SU-DHL-6 (cell line): Measurements from ENCODE around the gene FIZ1.

ENCODE experiments used
- H2AFZ ChIP-seq: fragments of 200-600 bp; sonication (generic); 2 replicates; pipeline ENCODE4 v1.6.1; 2014; ENCODE audit warnings: low read depth, mild to moderate bottlenecking, moderate library complexity, mixed read lengths, antibody characterized with exemption, low read length; ENCODE audit not compliant: severe bottlenecking
- H3F3A ChIP-seq: fragments of 200-600 bp; shearing (Covaris generic); 2 replicates; pipeline ENCODE4 v1.6.0; 2016; ENCODE audit warnings: antibody characterized with exemption, mild to moderate bottlenecking; ENCODE audit not compliant: insufficient read depth
- H3K27ac ChIP-seq: fragments of 200-600 bp; sonication (generic); 2 replicates; pipeline ENCODE4 v1.5.1; 2016; ENCODE audit warnings: low read depth, mild to moderate bottlenecking, low read length, moderate library complexity, mixed read lengths
- H3K27me3 ChIP-seq: fragments of 200-600 bp; sonication (generic), shearing (Covaris generic); 2 replicates; pipeline ENCODE4 v1.6.0; 2014; ENCODE audit warnings: mild to moderate bottlenecking, low read length
- H3K36me3 ChIP-seq: fragments of 200-600 bp; sonication (generic); 2 replicates; pipeline ENCODE4 v1.6.1; 2014; ENCODE audit warnings: mild to moderate bottlenecking, low read length, mixed read lengths
- H3K4me2 ChIP-seq: fragments of 300-600, 200-600 bp; shearing (Covaris generic), sonication (generic); 2 replicates; pipeline ENCODE4 v1.6.0; 2014; ENCODE audit warnings: low read length, low read depth, mild to moderate bottlenecking; ENCODE audit not compliant: poor library complexity, severe bottlenecking
- H3K4me3 ChIP-seq: fragments of 200-600 bp; sonication (generic); 2 replicates; pipeline ENCODE4 v1.5.1; 2014; ENCODE audit warnings: antibody characterized with exemption, low read length, mild to moderate bottlenecking, mixed read lengths; ENCODE audit not compliant: insufficient read depth, poor library complexity, severe bottlenecking
- H3K79me2 ChIP-seq: fragments of 200-600 bp; sonication (generic); 2 replicates; pipeline ENCODE4 v1.6.1; 2014; ENCODE audit warnings: mild to moderate bottlenecking, low read length, moderate library complexity; ENCODE audit not compliant: insufficient read depth
- H3K9ac ChIP-seq: fragments of 200-600 bp; sonication (generic); 2 replicates; pipeline ENCODE4 v1.7.0; 2014; ENCODE audit warnings: mild to moderate bottlenecking, low read length
- H3K9me2 ChIP-seq: fragments of 200-600 bp; sonication (generic); replicated peaks from 2 replicates; pipeline ENCODE4 v1.6.1; 2014; ENCODE audit warnings: low read length; ENCODE audit not compliant: insufficient read depth
- H3K9me3 ChIP-seq: fragments of 200-600 bp; sonication (generic); 2 replicates; pipeline ENCODE4 v1.6.1; 2014; ENCODE audit warnings: low read length, mixed read lengths; ENCODE audit not compliant: insufficient read depth
- H4K20me1 ChIP-seq: fragments of 200-600 bp; sonication (generic); 2 replicates; pipeline ENCODE4 v1.6.1; 2014; ENCODE audit warnings: low read depth, mild to moderate bottlenecking, antibody characterized with exemption, low read length, moderate library complexity, mixed read lengths
- EZH2phosphoT487 ChIP-seq: fragments of 200-600 bp; sonication (generic), shearing (Covaris generic); conservative IDR thresholded peaks from 2 replicates; pipeline ENCODE4 v1.6.1; 2018; ENCODE audit warnings: mild to moderate bottlenecking, antibody characterized with exemption, low read length, moderate library complexity, mixed read lengths
- TF ChIP-seq, protein P1 (sequence below): fragments of 200-600 bp; sonication (generic); IDR thresholded peaks from one replicate; pipeline ENCODE4 v1.5.1; 2017; ENCODE audit warnings: antibody characterized with exemption, mild to moderate bottlenecking, low read length, moderate library complexity; ENCODE audit not compliant: insufficient read depth, poor library complexity, severe bottlenecking

The FIZ1 gene

GRCh38 chr19:55599468-55599841 lies at the start of gene FIZ1:
Gene FIZ1, minus strand, starts transcription at chr19:55599517. Its CDS starts 1,652 bp downstream, at chr19:55597865.
- Histone ChIP-seq H3K79me2 (no peaks in the 10 kb centered on the region), H3K27ac (peak within 1 kb of the TSS; percentile 95), H3K36me3 (no peaks in the 10 kb centered on the region), H3K9me3 (no peaks in the 10 kb centered on the region), H3F3A (peaks cover 28% of the 10 kb centered on the region), H4K20me1 (no peaks in the 10 kb centered on the region), H3K9me2 (no peaks in the 10 kb centered on the region), H3K9ac (peak within 1 kb of the TSS; percentile 83), H3K4me3 (peak within 1 kb of the TSS; percentile 76), H3K27me3 (no peaks in the 10 kb centered on the region), H3K4me2 (peak within 1 kb of the TSS; percentile 64), H2AFZ (peak within 1 kb of the TSS; percentile 67)
- TF ChIP-seq EZH2phosphoT487 = no peak
- TF ChIP-seq, protein P1, sequence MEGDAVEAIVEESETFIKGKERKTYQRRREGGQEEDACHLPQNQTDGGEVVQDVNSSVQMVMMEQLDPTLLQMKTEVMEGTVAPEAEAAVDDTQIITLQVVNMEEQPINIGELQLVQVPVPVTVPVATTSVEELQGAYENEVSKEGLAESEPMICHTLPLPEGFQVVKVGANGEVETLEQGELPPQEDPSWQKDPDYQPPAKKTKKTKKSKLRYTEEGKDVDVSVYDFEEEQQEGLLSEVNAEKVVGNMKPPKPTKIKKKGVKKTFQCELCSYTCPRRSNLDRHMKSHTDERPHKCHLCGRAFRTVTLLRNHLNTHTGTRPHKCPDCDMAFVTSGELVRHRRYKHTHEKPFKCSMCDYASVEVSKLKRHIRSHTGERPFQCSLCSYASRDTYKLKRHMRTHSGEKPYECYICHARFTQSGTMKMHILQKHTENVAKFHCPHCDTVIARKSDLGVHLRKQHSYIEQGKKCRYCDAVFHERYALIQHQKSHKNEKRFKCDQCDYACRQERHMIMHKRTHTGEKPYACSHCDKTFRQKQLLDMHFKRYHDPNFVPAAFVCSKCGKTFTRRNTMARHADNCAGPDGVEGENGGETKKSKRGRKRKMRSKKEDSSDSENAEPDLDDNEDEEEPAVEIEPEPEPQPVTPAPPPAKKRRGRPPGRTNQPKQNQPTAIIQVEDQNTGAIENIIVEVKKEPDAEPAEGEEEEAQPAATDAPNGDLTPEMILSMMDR = no peak

DNA sequence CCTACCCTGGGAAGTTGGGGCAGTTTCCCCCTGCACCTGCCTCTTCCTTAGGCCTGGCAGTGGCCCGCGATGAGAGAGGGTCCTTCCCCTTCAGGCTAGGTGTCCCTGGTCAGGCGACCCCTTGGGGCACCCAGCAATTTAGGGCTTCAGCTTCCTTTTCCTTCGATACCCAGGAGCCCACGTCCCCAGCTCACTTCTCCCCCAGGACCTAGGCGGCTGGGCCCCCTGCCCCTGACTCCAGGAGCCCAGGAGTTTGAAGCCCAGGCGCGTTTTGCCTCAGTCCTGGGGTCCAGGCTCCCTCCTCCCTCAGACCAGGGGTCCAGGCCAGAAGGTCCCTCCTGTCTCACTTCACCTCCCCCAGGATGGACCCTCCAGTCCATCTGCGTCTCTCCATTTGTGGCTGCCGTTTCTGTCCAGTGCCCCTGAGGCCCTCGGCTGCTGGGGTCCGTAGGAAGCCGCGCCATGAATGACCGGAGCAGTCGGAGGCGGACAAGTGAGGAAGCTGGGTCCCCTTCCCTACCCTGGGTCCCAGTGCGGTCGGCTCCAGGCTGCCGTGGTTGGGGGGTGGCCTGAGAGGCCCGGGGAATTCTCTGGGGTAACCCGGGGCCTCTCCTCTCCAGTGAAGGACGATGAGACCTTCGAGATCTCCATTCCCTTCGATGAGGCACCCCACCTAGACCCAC lies 49.4 kb upstream of the FIZ1 start:
- H3K9me3 ChIP-seq = no peaks in the 10 kb centered on the region
- peak overlapping the region; percentile 87 for H3K4me2 ChIP-seq
- peak overlapping the region; percentile 95 for H3K27ac ChIP-seq
- H4K20me1 ChIP-seq = no peaks in the 10 kb centered on the region
- H3K27me3 ChIP-seq = no peaks in the 10 kb centered on the region
- H3K9ac ChIP-seq = peak overlapping the region; percentile 92
- peak overlapping the region; percentile 69 for H3K4me3 ChIP-seq
- H3K79me2 ChIP-seq = peaks cover 22% of the 10 kb centered on the region
- no peaks in the 10 kb centered on the region; the same call in 1 of the 2 replicates for H3K36me3 ChIP-seq
- H2AFZ ChIP-seq = no peak overlapping the region
- no peak for TF ChIP-seq EZH2phosphoT487
- TF ChIP-seq, protein P1 = no peak
- peaks cover 33% of the 10 kb centered on the region for H3F3A ChIP-seq
- no peaks in the 10 kb centered on the region for H3K9me2 ChIP-seq

- Histone ChIP-seq H3K9me2 (no peaks in the 10 kb centered on the region), H2AFZ (no peak within 1 kb of the TSS), H3K27me3 (no peaks in the 10 kb centered on the region), H3F3A (peaks cover 36% of the 10 kb centered on the region), H3K4me2 (peak within 1 kb of the TSS; percentile 87), H3K9me3 (no peaks in the 10 kb centered on the region), H3K27ac (peak within 1 kb of the TSS; percentile 95), H4K20me1 (no peaks in the 10 kb centered on the region), H3K4me3 (peak within 1 kb of the TSS; percentile 69), H3K36me3 (no peaks in the 10 kb centered on the region; the same call in 1 of the 2 replicates), H3K79me2 (peaks cover 24% of the 10 kb centered on the region), H3K9ac (peak within 1 kb of the TSS; percentile 92)
- TF ChIP-seq, protein P1 = no peak
- TF ChIP-seq EZH2phosphoT487 = no peak
These were observed 48.6 kb upstream of the FIZ1 start, which contains the start of gene CCDC106 for GRCh38 chr19:55647732-55648584. Gene CCDC106, plus strand, starts transcription at chr19:55648212. Its CDS starts 835 bp downstream, at chr19:55649047.
